Duodenal mucosa (tissue), 2 donors: ENCODE results near the gene GJA4.

Experiments
- H3K27ac ChIP-seq: one replicate; pipeline ENCODE4 v1.7.0; 2013; ENCODE audit warnings: low read depth, low read length
- H3K27me3 ChIP-seq, 2 donors: one replicate each; pipeline ENCODE4 v1.7.0; 2013; ENCODE audit warnings: low read length in 2 of 2, control low read depth in 1 of 2; ENCODE audit not compliant: insufficient read depth in 2 of 2, control insufficient read depth in 1 of 2
- H3K36me3 ChIP-seq, 2 donors: one replicate each; pipeline ENCODE4 v1.7.0; 2013; ENCODE audit warnings: low read length in 2 of 2, control low read depth in 1 of 2; ENCODE audit not compliant: insufficient read depth in 2 of 2, control insufficient read depth in 1 of 2
- H3K4me1 ChIP-seq, 2 donors: one replicate each; pipeline ENCODE4 v1.7.0; 2013; ENCODE audit warnings: low read length in 2 of 2, control low read depth in 1 of 2; ENCODE audit not compliant: insufficient read depth in 2 of 2, control insufficient read depth in 1 of 2
- H3K4me3 ChIP-seq, 2 donors: one replicate each; pipeline ENCODE4 v1.7.0; 2013; ENCODE audit warnings: low read length in 2 of 2, low read depth in 1 of 2
- H3K9ac ChIP-seq, 2 donors: one replicate each; pipeline ENCODE4 v1.7.0; 2013; ENCODE audit warnings: low read length in 2 of 2, low read depth in 1 of 2
- H3K9me3 ChIP-seq, 2 donors: one replicate each; pipeline ENCODE4 v1.7.0; 2013; ENCODE audit warnings: low read length in 2 of 2, control low read depth in 1 of 2; ENCODE audit not compliant: control insufficient read depth in 1 of 2

GJA4 gene

GRCh38 chr1:34787461-34788420 is 5.1 kb upstream of the GJA4 start:
- no peak overlapping the region for H3K27ac ChIP-seq
- H3K27me3 ChIP-seq: peaks cover 10% of the 10 kb centered on the region in 2 donors
- no peak overlapping the region for H3K9ac ChIP-seq
- no peak overlapping the region for H3K4me3 ChIP-seq
- H3K9me3 ChIP-seq: no peaks in the 10 kb centered on the region
- peaks cover 0 to 6% of the 10 kb centered on the region in 2 donors for H3K4me1 ChIP-seq
- H3K36me3 ChIP-seq: no peaks in the 10 kb centered on the region

- no peak overlapping the region for H3K4me3 ChIP-seq
- no peaks in the 10 kb centered on the region for H3K4me1 ChIP-seq
- no peak overlapping the region for H3K9ac ChIP-seq
- H3K27ac ChIP-seq: no peak overlapping the region
- H3K9me3 ChIP-seq: no peaks in the 10 kb centered on the region
- peaks cover 10 to 21% of the 10 kb centered on the region in 2 donors for H3K27me3 ChIP-seq
- no peaks in the 10 kb centered on the region for H3K36me3 ChIP-seq
These were observed 1.8 kb upstream of the GJA4 start for GRCh38 chr1:34790985-34791384.

GRCh38 chr1:34792424-34792823 is 375 bp upstream of the GJA4 start:
- Histone ChIP-seq H3K4me1 (no peaks in the 10 kb centered on the region), H3K27me3 (peaks cover 10 to 21% of the 10 kb centered on the region in 2 donors), H3K9me3 (no peaks in the 10 kb centered on the region), H3K4me3 (no peak overlapping the region), H3K27ac (no peak overlapping the region), H3K9ac (no peak overlapping the region), H3K36me3 (no peaks in the 10 kb centered on the region)

- Histone ChIP-seq H3K27me3 (peaks cover 10 to 21% of the 10 kb centered on the region in 2 donors), H3K4me3 (no peak overlapping the region), H3K4me1 (no peaks in the 10 kb centered on the region), H3K9ac (no peak overlapping the region), H3K36me3 (no peaks in the 10 kb centered on the region), H3K27ac (no peak overlapping the region), H3K9me3 (no peaks in the 10 kb centered on the region)
These were observed 1.4 kb downstream of the GJA4 start for GRCh38 chr1:34794001-34794789.

- Histone ChIP-seq H3K4me3 (no peak overlapping the region), H3K9me3 (no peaks in the 10 kb centered on the region), H3K36me3 (no peaks in the 10 kb centered on the region), H3K27me3 (peaks cover 10 to 21% of the 10 kb centered on the region in 2 donors), H3K4me1 (no peaks in the 10 kb centered on the region), H3K27ac (no peak overlapping the region), H3K9ac (no peak overlapping the region)
These were observed 2.0 kb downstream of the GJA4 start for GRCh38 chr1:34794790-34795180.

GRCh38 chr1:34795916-34796315 is 3.1 kb downstream of the GJA4 start:
- no peaks in the 10 kb centered on the region for H3K9me3 ChIP-seq
- H3K27ac ChIP-seq: no peak overlapping the region
- no peaks in the 10 kb centered on the region for H3K4me1 ChIP-seq
- no peak overlapping the region for H3K9ac ChIP-seq
- no peak overlapping the region for H3K4me3 ChIP-seq
- H3K36me3 ChIP-seq: no peaks in the 10 kb centered on the region
- H3K27me3 ChIP-seq: peaks cover 10 to 21% of the 10 kb centered on the region in 2 donors

- Histone ChIP-seq H3K27me3 (peaks cover 8 to 17% of the 10 kb centered on the region in 2 donors), H3K4me3 (no peak overlapping the region), H3K27ac (no peak overlapping the region)
These were observed 4.2 kb downstream of the GJA4 start for GRCh38 chr1:34796990-34797389.

GRCh38 chr1:34800214-34800613 is 7.4 kb downstream of the GJA4 start:
- no peaks in the 10 kb centered on the region for H3K4me1 ChIP-seq
- H3K4me3 ChIP-seq: no peak overlapping the region
- no peak overlapping the region for H3K27ac ChIP-seq
- no peaks in the 10 kb centered on the region for H3K27me3 ChIP-seq
- no peaks in the 10 kb centered on the region for H3K9me3 ChIP-seq
- no peaks in the 10 kb centered on the region for H3K36me3 ChIP-seq
- H3K9ac ChIP-seq: no peak overlapping the region

More at GRCh38 chr1:34796990-34797389, 4.2 kb downstream of the GJA4 start:
- Histone ChIP-seq H3K9me3 (no peaks in the 10 kb centered on the region), H3K36me3 (no peaks in the 10 kb centered on the region), H3K4me1 (no peaks in the 10 kb centered on the region), H3K9ac (no peak overlapping the region)

GRCh38 chr1:34803770-34804169 is 11.0 kb downstream of the GJA4 start:
- no peaks in the 10 kb centered on the region for H3K36me3 ChIP-seq
- no peaks in the 10 kb centered on the region for H3K4me1 ChIP-seq
- H3K9me3 ChIP-seq: no peaks in the 10 kb centered on the region
- no peak overlapping the region for H3K9ac ChIP-seq
- no peaks in the 10 kb centered on the region for H3K27me3 ChIP-seq
- H3K27ac ChIP-seq: no peak overlapping the region
- no peak overlapping the region for H3K4me3 ChIP-seq

- no peaks in the 10 kb centered on the region for H3K36me3 ChIP-seq
- H3K9ac ChIP-seq: no peak overlapping the region
- no peaks in the 10 kb centered on the region for H3K27me3 ChIP-seq
- no peaks in the 10 kb centered on the region for H3K9me3 ChIP-seq
- H3K4me1 ChIP-seq: no peaks in the 10 kb centered on the region
- no peak overlapping the region for H3K27ac ChIP-seq
- no peak overlapping the region for H3K4me3 ChIP-seq
These were observed 13.6 kb downstream of the GJA4 start for GRCh38 chr1:34806396-34806795.
